Epithelial cell of proximal tubule (primary cell): ENCODE measurements around the gene TBX4. TPM values are rescaled to one million over a fixed set of nuclear protein-coding genes. Genes with fewer than 3 reads are reported as not detected.

Experiments
- DNase-seq: peaks from one replicate; pipeline ENCODE4 v3.0.0-alpha.2; 2011; ENCODE audit warnings: low read depth
- H3K4me3 ChIP-seq: 2 replicates; pipeline ENCODE4 v1.5.1; 2011; ENCODE audit warnings: low read depth, mild to moderate bottlenecking, low read length
- CTCF ChIP-seq: conservative IDR thresholded peaks from 2 replicates; pipeline ENCODE4 v1.5.1; 2012; ENCODE audit warnings: low read depth, mild to moderate bottlenecking, low read length
- total RNA-seq: library from RNA; depleted of rRNA; stranded (reverse); fragments of >200 nt; gene quantifications from 2 replicates; pipeline ENCODE4 v1.2.3, GENCODE V29; 2015

TBX4 gene
- not detected in 2 replicates for total RNA-seq

- no peak for TF ChIP-seq CTCF
- DNase-seq, result no peak
- H3K4me3 ChIP-seq, result peak within 1 kb of the TSS; percentile 18
These were observed at the start of gene TBX4 for GRCh38 chr17:61452301-61453290. Gene TBX4, plus strand, starts transcription at chr17:61452422. Its CDS starts 4,069 bp downstream, at chr17:61456491.

GRCh38 chr17:61402978-61403800 lies 49.0 kb upstream of the TBX4 start:
- no peak for DNase-seq
- H3K4me3 ChIP-seq, result peak overlapping the region; percentile 12
- no peak for TF ChIP-seq CTCF

- DNase-seq, result no peak
- H3K4me3 ChIP-seq, result peak overlapping the region; percentile 12
These were observed 48.2 kb upstream of the TBX4 start for GRCh38 chr17:61403801-61404662.

GRCh38 chr17:61404663-61404912 lies 47.6 kb upstream of the TBX4 start:
- DNase-seq, result no peak
- no peak overlapping the region for H3K4me3 ChIP-seq
- no peak for TF ChIP-seq CTCF

More at GRCh38 chr17:61403801-61404662, 48.2 kb upstream of the TBX4 start:
- TF ChIP-seq CTCF, result no peak

- TF ChIP-seq CTCF, result no peak
- H3K4me3 ChIP-seq, result peak overlapping the region; percentile 4
- DNase-seq, result no peak
These were observed 47.1 kb upstream of the TBX4 start for GRCh38 chr17:61404913-61405685.
